Calu3 (cell line): ENCODE results near the gene MMP3. TPM values are rescaled to one million over a fixed set of nuclear protein-coding genes. Genes with fewer than 3 reads are reported as not detected.

Experiments used
- BruUV-seq: library from RNA; stranded (reverse); fragments of 400-500 nt; replicated peaks from 2 replicates; lab custom pipeline; 2021; lab: Mats Ljungman, UMichigan
- CTCF ChIA-PET: fragments of 300-600 bp; sonication (Branson Sonifier 250); formaldehyde crosslinking; loops from one replicate; lab custom pipeline; 2022; ENCODE audit warnings: antibody characterized with exemption; lab: Charles Lee
- DNase-seq: peaks from one replicate; pipeline ENCODE4 v3.0.0; 2022
- H3K27ac Mint-ChIP-seq: one replicate; pipeline ENCODE4 v1.8.0; 2022; ENCODE audit warnings: mixed read lengths; ENCODE audit not compliant: unreplicated experiment
- H3K27me3 Mint-ChIP-seq: one replicate; pipeline ENCODE4 v1.8.0; 2022; ENCODE audit warnings: mixed read lengths; ENCODE audit not compliant: unreplicated experiment
- H3K36me3 Mint-ChIP-seq: one replicate; pipeline ENCODE4 v1.8.0; 2022; ENCODE audit warnings: mild to moderate bottlenecking, moderate library complexity, mixed read lengths; ENCODE audit not compliant: insufficient read depth, unreplicated experiment
- H3K4me1 Mint-ChIP-seq: one replicate; pipeline ENCODE4 v1.8.0; 2022; ENCODE audit warnings: mild to moderate bottlenecking, low read depth, mixed read lengths; ENCODE audit not compliant: unreplicated experiment
- H3K4me3 Mint-ChIP-seq: one replicate; pipeline ENCODE4 v1.8.0; 2022; ENCODE audit warnings: mild to moderate bottlenecking, low read depth, moderate library complexity, mixed read lengths; ENCODE audit not compliant: unreplicated experiment
- H3K9me3 Mint-ChIP-seq: one replicate; pipeline ENCODE4 v1.8.0; 2022; ENCODE audit warnings: low read depth, mixed read lengths; ENCODE audit not compliant: unreplicated experiment
- CTCF ChIP-seq: fragments of 200-600 bp; IDR thresholded peaks from one replicate; pipeline ENCODE4 v1.8.0; 2022; ENCODE audit warnings: antibody characterized with exemption; ENCODE audit not compliant: unreplicated experiment
- intact Hi-C: fragments of 100-400 bp; cut with micrococcal nuclease; formaldehyde crosslinking; loops from one replicate; pipeline ENCODE4 v1.10.0; 2022; ENCODE audit not compliant: unreplicated experiment
- total RNA-seq: library from RNA; stranded (reverse); gene quantifications from 2 replicates; pipeline ENCODE4 v1.2.3, GENCODE V29; 2022

MMP3 gene
- total RNA-seq, 1 experiment from 2014 or later, result not detected

DNA sequence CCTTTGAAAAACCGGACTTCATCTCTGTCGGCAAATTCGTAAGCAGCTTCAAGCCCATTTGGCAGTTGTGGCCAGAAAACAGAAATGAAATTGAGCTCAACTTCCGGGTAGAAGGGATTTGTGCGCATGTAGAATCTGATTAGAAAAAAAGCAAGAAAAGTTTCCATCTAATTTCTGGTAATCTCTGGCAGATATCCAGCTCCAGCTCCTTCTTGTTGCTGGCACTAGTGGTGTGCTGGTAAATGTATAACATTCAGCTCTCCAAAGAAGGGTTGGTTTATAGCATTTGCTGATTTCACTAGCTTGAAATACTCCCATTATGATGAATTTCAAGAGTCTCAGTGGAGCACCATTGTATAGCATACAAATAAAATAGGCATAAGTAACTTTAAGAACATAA, 50.8 kb downstream of the MMP3 start:
- no peaks in the 10 kb centered on the region for H3K36me3 Mint-ChIP-seq
- no peak for DNase-seq
- H3K4me3 Mint-ChIP-seq, result no peak overlapping the region
- CTCF ChIA-PET, result no interaction called here
- no peak for TF ChIP-seq CTCF
- H3K27ac Mint-ChIP-seq, result no peak overlapping the region
- intact Hi-C loops, result no loop called here
- no peaks in the 10 kb centered on the region for H3K9me3 Mint-ChIP-seq
- no peaks in the 10 kb centered on the region for H3K4me1 Mint-ChIP-seq
- BruUV-seq, result no TSS peak
- H3K27me3 Mint-ChIP-seq, result no peaks in the 10 kb centered on the region

DNA sequence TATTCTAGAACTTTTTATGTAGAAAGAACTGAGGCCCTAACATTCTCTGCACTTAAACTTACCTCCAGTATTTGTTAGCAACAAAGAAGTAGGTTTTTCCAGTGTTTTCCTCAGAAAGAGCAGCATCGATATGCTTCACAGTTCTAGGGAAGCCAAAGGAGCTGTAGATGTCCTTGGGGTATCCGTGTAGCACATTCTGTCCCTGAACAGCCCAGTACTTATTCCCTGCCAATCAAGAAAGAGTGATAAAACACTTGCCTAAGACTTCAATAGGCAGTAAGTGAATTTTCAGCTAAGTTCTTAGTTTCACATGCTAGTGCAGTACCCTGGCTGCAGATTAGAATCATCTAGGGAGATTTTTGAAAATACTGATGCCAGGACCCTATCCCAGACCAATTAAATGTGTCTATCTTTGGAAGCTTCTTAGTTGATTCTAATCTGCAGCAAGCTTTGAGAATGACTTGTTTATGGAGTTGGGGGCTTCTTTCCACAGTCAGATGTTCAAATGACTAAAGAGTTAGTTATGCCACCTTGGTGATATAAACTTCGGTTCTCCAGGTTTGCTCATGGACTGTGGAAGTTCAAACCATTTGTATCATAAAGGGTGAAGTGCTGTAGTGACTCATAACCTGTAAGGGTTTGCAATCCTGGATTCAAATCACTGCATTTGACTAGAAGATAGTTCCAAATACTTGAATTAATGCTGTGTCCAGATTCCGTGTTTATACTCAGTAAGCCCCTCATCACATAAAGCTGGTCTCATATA, 52.0 kb downstream of the MMP3 start:
- DNase-seq, result no peak
- Mint-ChIP-seq H3K4me3 (no peak overlapping the region), H3K9me3 (no peaks in the 10 kb centered on the region), H3K4me1 (no peaks in the 10 kb centered on the region), H3K36me3 (no peaks in the 10 kb centered on the region), H3K27me3 (no peaks in the 10 kb centered on the region), H3K27ac (no peak overlapping the region)
- BruUV-seq, result no TSS peak
- TF ChIP-seq CTCF, result no peak
- CTCF ChIA-PET, result no interaction called here
- intact Hi-C loops, result no loop called here

DNA sequence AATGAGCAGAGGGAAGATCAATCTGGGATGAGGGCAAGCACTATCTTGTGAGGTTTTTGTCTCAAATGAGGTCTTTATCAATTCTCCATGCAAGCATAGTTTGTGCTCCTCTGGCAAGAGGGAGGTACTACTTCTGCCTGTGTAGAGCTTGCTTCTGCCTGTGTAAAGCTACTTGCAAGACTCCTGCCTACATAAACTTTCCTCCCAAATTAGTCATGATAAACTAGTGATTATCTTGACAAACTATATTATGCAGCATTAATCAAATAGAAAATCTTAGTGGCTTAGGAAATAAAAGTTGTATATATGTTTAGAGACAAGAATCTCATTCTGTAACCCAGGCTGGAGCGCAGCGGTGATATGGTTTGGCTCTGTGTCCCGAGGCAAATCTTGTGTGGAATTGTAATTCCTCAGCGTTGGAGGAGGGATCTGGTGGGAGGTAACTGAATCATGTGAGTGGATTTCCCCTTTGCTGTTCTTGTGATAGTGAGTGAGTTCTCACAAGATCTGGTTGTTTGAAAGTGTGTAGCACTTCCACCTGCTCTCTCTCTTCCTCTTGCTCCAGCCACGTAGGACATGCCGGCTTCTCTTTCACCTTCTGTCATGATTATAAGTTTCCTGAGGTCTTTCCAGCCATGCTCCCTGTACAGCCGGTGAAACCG, 54.9 kb downstream of the MMP3 start:
- no peak for TF ChIP-seq CTCF
- no peak overlapping the region for H3K4me3 Mint-ChIP-seq

More for the DNA sequence above, 54.9 kb downstream of the MMP3 start:
- no peaks in the 10 kb centered on the region for H3K36me3 Mint-ChIP-seq
- peaks cover 12% of the 10 kb centered on the region for H3K27me3 Mint-ChIP-seq
- H3K4me1 Mint-ChIP-seq, result no peaks in the 10 kb centered on the region
- H3K9me3 Mint-ChIP-seq, result no peaks in the 10 kb centered on the region
- no TSS peak for BruUV-seq
- CTCF ChIA-PET, result no interaction called here
- DNase-seq, result no peak
- no peak overlapping the region for H3K27ac Mint-ChIP-seq
- intact Hi-C loops, result no loop called here

Other genes starting within 250 kb of the MMP3 start
- gene MMP20, start 218.3 kb downstream of the MMP3 start, total RNA-seq, result not detected in 2 replicates
- not detected in 2 replicates for gene MMP27, start 137.8 kb downstream of the MMP3 start, total RNA-seq
- gene MMP8, start 118.7 kb downstream of the MMP3 start, total RNA-seq, result not detected in 2 replicates
- not detected in 2 replicates for gene MMP10, start 63.0 kb downstream of the MMP3 start, total RNA-seq
- 30.4 and 33.5 TPM in 2 replicates for gene MMP1, start 45.4 kb downstream of the MMP3 start, total RNA-seq
- not detected in 2 replicates for gene MMP12, start 31.4 kb upstream of the MMP3 start, total RNA-seq
- not detected in 2 replicates for gene MMP13, start 112.1 kb upstream of the MMP3 start, total RNA-seq
- 23.1 and 26.7 TPM in 2 replicates for gene DCUN1D5, start 248.6 kb upstream of the MMP3 start, total RNA-seq